ENCODE data around the gene RAET1G. TPM values are rescaled to one million over a fixed set of nuclear protein-coding genes. Genes with fewer than 3 reads are reported as not detected.
A peak's percentile ranks its signal among the peaks of the same experiment; 100 is the strongest.

RAET1G gene
- total and polyA plus RNA-seq, 12 donors: 0.22 to 40.7 (median 11.6) TPM

- H3K4me1 ChIP-seq (replicated peaks in 1 of 2): peaks cover 12 to 17% of the 10 kb centered on the region in 2 donors
- H3K9me3 ChIP-seq (replicated peaks in 1 of 3): no peaks in the 10 kb centered on the region
- H3K36me3 ChIP-seq (replicated peaks in 1 of 2): no peaks in the 10 kb centered on the region
- TF ChIP-seq POLR2A (IDR thresholded peaks at IDR 0.05): no peak
- TF ChIP-seq CTCF (IDR thresholded peaks at IDR 0.05): no peak
- DNase-seq: peak in 3 of 7 donors; percentile 2 to 14 (median 4)
- 88 to 94% (median 90%) methylated on average over 6 of the region's 6 CpGs for WGBS, 4 donors
- H3K4me3 ChIP-seq: no peak overlapping the region
- H3K27me3 ChIP-seq: no peaks in the 10 kb centered on the region
- H3K27ac ChIP-seq: no peak overlapping the region
- intact Hi-C loops (cut with DNase I): no loop called here
Observed at GRCh38 chr6:149901444-149902140, 21.3 kb downstream of the RAET1G start.

- DNase-seq: peak in 2 of 7 donors; percentile 4 to 39
- TF ChIP-seq POLR2A (IDR thresholded peaks at IDR 0.05) (no peak), CTCF (IDR thresholded peaks at IDR 0.05) (no peak)
- Histone ChIP-seq H3K27me3 (no peaks in the 10 kb centered on the region), H3K27ac (no peak overlapping the region), H3K4me1 (replicated peaks in 1 of 2) (peaks cover 20 to 24% of the 10 kb centered on the region in 2 donors), H3K36me3 (replicated peaks in 1 of 2) (no peaks in the 10 kb centered on the region), H3K9me3 (replicated peaks in 1 of 3) (no peaks in the 10 kb centered on the region), H3K4me3 (no peak overlapping the region)
- intact Hi-C loops (cut with DNase I): no loop called here
- WGBS, 4 donors: 95 to 98% (median 95%) methylated on average over 8 to 11 of the region's 11 CpGs
Observed at GRCh38 chr6:149900620-149901443, 22.1 kb downstream of the RAET1G start.

GRCh38 chr6:149899926-149900619 is 22.8 kb downstream of the RAET1G start:
- intact Hi-C loops (cut with DNase I): no loop called here
- Histone ChIP-seq H3K36me3 (replicated peaks in 1 of 2) (no peaks in the 10 kb centered on the region), H3K4me1 (replicated peaks in 1 of 2) (peaks cover 27 to 32% of the 10 kb centered on the region in 2 donors), H3K27ac (no peak overlapping the region), H3K4me3 (no peak overlapping the region), H3K27me3 (no peaks in the 10 kb centered on the region), H3K9me3 (replicated peaks in 1 of 3) (no peaks in the 10 kb centered on the region)
- DNase-seq: peak in 1 of 7 donors; percentile 33
- TF ChIP-seq CTCF (IDR thresholded peaks at IDR 0.05): no peak
- no peak for TF ChIP-seq POLR2A (IDR thresholded peaks at IDR 0.05)
- WGBS, 4 donors: 87 to 99% (median 90%) methylated on average over 7 of the region's 7 CpGs

GRCh38 chr6:149899486-149899885 is 23.4 kb downstream of the RAET1G start:
- intact Hi-C loops (cut with DNase I): no loop called here
- no peaks in the 10 kb centered on the region for H3K9me3 ChIP-seq (replicated peaks in 1 of 3)
- H3K4me3 ChIP-seq: no peak overlapping the region
- no peaks in the 10 kb centered on the region for H3K27me3 ChIP-seq
- H3K36me3 ChIP-seq (replicated peaks in 1 of 2): no peaks in the 10 kb centered on the region
- no peak overlapping the region for H3K27ac ChIP-seq
- DNase-seq: peak in 1 of 7 donors; percentile 28
- no peak for TF ChIP-seq POLR2A (IDR thresholded peaks at IDR 0.05)
- TF ChIP-seq CTCF (IDR thresholded peaks at IDR 0.05): no peak
- H3K4me1 ChIP-seq (replicated peaks in 1 of 2): peaks cover 31 to 36% of the 10 kb centered on the region in 2 donors
- WGBS, 4 donors: 84 to 97% (median 93%) methylated on average over 6 of the region's 6 CpGs
